ENCODE data around the gene SLC27A3. TPM values are rescaled to one million over a fixed set of nuclear protein-coding genes. Genes with fewer than 3 reads are reported as not detected.
A peak's percentile ranks its signal among the peaks of the same experiment; 100 is the strongest.

Gene SLC27A3, protein sequence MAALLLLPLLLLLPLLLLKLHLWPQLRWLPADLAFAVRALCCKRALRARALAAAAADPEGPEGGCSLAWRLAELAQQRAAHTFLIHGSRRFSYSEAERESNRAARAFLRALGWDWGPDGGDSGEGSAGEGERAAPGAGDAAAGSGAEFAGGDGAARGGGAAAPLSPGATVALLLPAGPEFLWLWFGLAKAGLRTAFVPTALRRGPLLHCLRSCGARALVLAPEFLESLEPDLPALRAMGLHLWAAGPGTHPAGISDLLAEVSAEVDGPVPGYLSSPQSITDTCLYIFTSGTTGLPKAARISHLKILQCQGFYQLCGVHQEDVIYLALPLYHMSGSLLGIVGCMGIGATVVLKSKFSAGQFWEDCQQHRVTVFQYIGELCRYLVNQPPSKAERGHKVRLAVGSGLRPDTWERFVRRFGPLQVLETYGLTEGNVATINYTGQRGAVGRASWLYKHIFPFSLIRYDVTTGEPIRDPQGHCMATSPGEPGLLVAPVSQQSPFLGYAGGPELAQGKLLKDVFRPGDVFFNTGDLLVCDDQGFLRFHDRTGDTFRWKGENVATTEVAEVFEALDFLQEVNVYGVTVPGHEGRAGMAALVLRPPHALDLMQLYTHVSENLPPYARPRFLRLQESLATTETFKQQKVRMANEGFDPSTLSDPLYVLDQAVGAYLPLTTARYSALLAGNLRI
- 9.8 TPM for total RNA-seq
- long read RNA-seq, transcript SLC27A3-201 (10 exons, 3,351 nt), result major isoform, 10 of 17 reads
- long read RNA-seq, partial matches to known transcripts, result 2 of 17 reads
- long read RNA-seq, other reads (novel, unspliced or antisense), result 5 of 17 reads

DNA sequence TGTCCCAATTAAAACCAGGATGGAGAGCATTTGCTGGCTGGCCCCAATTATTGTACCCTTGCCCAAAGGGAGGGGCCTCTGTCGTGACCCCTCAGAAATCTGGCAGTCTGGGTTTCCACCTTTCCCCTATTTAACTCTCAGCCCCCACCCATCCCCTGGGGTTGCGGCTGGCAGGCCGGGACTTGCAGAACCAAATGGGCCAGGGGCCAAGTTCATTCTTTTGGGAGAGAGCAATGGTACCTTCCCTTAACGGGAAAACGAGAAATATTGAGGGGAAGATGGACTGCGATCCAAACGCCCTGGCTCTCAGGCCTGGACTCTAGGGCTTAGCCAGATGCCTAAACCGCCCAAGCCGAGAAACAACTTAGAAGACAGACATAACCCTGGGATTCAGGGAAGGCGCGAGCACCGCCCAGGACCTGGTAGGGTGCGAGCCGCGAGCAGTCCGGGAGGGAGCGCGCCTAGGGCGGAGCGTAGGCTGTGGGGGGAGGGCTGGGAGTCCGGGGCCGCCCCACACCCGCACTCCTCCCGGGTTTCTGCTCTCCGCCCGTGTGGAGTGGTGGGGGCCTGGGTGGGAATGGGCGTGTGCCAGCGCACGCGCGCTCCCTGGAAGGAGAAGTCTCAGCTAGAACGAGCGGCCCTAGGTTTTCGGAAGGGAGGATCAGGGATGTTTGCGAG lies at the start of gene SLC27A3:
Gene SLC27A3, plus strand, starts transcription at position 628 of the 678 bp plus-strand sequence. CDS start 91 bp downstream, outside the sequence.
- DNase-seq (ENCODE audit: low spot score), result peak; percentile 90
- intact Hi-C loops (cut with DNase I), result loop anchor here (5.0 kb wide), 1 partner anchor 203 kb away; no protein-coding TSS in a partner anchor

DNA sequence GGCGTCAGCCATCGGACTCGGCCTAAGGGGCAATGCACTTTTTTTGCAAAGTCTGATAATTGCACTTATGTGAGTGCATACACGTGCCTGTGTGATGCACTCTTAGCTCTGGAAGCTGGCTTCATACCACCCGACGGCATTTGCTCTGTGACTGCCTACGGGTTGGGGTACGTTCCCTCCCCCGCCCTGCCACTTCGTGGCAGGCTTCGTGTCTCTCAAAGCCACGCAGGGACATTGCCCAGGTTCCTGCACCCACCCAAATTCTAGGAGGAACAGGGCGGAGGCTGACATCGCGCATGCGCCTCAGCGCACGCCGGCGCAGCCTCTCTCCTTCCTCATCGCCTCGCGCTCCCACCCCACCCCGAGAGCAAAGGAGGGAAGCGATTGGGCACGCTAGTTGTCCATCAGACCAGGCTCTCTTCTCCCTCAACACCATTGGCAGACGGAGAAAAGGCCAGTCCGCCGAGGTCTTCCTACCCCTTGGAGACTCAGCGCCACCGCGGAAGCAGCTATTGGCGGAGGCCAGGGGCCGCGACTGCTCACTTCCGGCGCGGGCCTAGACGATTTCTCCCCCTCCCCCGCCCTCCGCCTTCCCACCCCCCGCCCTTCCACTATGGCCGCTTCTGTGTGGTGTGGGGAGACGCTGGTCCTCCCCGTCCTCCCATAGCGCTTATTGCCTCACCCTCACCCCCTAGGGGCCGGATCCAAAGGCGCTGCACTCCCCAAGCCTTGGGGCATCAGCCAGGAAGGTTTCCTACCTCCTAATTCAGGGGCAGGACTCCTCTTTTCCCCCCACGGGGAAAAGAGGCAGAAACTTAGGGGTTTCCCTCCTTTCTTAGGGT lies 47.5 kb upstream of the SLC27A3 start, which contains the start of gene INTS3:
Gene INTS3, plus strand, starts transcription at position 588 of the 842 bp plus-strand sequence. CDS start 585 bp downstream, outside the sequence.
- intact Hi-C loops (cut with DNase I), result loop anchor here (5.0 kb wide), 1 partner anchor 90 kb away; no protein-coding TSS in a partner anchor
- peak; percentile 100 for DNase-seq (ENCODE audit: low spot score)

DNA sequence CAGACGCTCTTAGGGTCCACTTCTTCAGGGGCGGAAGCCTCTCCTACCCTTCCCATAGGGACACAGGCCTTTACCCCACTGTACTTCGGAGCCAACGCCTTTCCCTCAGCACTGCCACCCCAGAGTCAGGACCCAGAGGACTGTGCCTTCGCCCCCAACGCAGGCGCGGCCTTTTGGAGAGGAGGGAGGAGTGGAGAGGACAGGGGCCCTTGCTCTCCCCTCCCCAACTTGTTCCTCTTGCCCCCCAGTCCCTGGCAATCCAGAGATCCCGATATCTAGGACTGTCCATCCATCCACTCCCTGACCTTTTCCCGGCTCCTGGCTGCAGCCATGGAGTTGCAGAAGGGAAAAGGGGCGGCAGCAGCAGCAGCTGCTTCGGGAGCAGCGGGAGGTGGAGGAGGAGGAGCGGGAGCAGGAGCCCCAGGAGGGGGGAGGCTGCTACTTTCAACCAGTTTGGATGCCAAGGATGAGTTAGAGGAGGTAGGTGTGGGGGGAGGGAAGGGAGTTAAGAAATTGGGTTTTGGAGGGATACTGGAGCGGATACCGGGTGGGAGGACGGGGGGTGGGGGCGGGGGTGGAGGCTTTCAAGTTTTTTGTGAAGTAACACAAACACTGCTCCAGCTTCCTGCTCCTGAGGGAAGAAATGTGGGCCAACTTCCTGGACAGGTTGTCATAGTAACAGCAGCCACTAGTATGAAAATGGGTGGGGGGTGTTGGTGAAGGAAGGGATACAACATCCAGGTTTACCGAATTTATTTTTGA lies 46.7 kb upstream of the SLC27A3 start:
- intact Hi-C loops (cut with DNase I), result loop anchor here (5.0 kb wide), 1 partner anchor 91 kb away; no protein-coding TSS in a partner anchor

DNA sequence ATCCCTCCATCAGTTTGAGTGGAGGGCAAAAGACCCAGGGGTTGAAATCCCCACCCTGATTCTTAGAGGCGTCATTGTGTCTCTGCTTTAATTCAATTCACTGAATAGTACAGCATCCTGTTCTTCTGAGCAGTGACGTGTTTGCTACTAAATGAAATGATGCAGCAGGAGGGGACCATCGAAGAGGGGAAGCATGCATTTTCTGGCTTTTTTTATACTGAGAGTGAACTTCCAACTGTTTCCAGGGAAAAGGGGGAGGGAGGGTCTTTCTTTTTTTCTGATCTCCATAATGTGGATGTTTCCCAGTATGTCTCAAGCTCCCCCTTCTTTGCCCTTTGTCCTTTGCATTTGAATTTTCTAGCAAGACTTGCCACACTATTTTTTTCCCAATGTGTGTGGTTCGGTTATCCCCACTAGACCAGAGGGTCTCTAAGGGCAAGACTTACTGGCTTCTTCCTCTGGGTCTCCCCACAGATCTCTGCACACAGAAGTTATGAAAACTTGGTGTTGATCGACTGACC lies 44.7 kb upstream of the SLC27A3 start:
- intact Hi-C loops (cut with DNase I), result loop anchor here (2.0 kb wide), 1 partner anchor 16 kb away; no protein-coding TSS in a partner anchor
- DNase-seq (ENCODE audit: low spot score), result no peak

More for the DNA sequence above, 46.7 kb upstream of the SLC27A3 start:
- no peak for DNase-seq (ENCODE audit: low spot score)

DNA sequence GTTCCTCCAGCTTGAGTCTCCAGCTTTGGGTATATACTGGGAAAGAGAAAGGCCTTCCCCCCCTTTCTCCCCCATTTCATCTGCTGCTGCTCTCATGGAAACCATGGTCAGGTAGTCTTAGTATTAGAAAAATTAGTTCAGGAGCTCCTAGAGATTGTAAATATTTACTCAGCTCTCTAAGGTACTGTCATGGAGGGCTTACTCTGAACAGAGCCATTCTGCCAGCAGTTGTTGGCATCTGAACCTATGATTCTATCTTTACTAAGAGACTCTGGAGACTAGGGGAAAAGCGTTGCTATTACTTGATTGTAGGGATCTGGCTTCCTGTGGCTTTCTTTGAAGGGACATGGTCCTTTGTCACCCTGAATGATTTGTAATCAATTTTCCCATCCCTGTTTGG lies 41.2 kb upstream of the SLC27A3 start:
- DNase-seq (ENCODE audit: low spot score), result no peak
- intact Hi-C loops (cut with DNase I), result no loop called here

DNA sequence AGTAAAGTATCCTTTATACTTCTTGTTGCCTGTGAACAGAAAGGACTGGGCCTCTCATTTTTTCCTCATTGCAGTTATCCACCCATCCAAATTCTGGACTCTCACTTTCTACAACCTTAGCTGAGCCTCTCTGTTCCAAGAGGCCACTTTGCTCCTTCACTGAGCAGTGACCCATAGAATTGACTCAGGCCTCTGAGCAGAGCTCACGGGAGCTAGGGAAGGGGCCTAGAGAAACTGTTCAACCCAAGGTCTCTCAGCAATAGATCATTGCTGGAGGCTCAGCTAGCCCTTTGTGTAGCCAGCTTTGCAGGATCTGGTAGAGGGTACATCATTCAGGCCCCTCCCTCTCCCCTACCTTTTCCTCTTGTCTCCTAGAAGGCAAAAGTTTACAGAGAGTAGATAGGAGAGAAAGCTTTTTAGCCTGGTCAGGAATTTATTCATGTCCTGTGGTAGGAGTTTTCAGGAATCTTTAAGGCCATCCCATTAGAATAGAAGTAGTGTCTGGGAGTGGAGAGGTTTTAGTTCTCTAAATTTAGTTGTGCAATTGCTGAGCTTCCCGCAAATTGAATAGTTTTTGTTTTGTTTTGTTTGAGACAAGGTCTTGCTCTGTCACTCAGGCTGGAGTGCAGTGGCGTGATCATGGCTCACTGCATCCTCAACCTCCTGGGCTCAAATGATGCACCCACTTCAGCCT lies 40.7 kb upstream of the SLC27A3 start:
- intact Hi-C loops (cut with DNase I), result no loop called here

DNA sequence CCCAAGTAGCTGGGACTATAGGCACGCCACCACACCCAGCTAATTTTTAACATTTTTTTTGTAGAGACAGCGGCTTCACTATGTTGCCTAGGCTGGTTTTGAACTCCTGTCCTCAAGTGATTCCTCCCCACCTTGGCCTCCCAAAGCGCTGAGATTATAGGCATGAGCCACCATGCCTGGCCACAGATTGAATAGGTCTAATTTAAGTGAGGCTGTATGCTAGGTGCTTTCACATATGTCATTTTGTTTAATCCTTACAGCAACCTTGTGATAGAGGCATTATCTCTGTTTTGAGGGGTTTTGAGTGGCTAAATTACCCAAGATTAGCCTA lies 40.2 kb upstream of the SLC27A3 start:
- intact Hi-C loops (cut with DNase I), result no loop called here
- no peak for DNase-seq (ENCODE audit: low spot score)

More for the DNA sequence above, 40.7 kb upstream of the SLC27A3 start:
- no peak for DNase-seq (ENCODE audit: low spot score)

DNA sequence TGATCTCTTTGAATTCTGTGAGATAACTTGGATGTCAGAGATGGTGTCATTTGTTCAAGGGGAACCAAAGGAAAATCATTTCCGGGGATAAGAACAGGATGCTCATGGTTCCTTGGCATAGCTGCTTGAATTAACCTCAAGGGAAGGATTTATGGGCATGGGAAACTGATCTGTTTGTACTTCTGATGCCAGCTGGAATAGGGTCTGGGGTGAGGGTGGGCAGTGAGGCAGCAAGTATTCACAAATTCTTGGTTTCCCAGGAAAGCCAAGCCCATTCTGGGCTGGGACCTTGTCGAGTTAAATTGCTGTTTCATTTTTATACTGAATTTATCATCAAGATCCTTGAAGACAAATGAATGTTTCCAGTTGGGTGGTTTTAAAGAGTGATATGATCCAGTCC lies 33.2 kb upstream of the SLC27A3 start:
- intact Hi-C loops (cut with DNase I), result no loop called here
- no peak for DNase-seq (ENCODE audit: low spot score)

DNA sequence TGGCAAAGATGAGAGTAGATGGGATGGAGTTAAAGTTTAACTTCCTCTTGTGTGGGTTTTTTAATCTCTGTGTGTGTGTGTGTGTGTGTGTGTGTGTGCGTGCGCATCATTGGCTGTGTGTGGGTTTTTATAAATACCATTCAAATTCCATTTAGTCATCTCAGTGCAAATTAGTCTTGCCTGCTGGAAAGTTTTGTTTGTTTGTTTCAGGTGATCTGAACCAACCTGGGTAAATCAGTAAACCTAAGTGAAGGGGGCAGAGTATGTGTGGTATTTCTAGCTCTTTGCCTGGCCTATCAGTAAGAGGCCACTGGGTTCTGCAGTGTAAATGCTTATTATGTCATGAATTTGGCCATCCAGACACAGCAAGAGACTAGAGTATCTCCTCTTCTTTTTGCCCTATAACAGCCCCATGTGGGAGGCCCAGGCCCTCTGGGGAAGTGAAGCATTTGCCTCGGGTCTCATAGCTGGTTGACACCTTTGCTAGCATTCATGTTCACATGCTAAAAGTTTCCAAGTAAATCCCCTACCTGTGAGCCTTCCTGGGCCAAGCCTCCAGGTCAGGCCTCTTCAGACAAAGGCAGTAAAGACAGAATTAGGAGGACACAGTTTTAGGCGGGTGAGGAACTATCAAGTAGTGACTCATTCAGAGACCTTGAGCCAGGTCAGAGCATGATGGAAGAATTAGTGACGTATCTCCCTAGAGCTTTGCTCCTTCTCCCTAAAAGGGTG lies 32.6 kb upstream of the SLC27A3 start:
- intact Hi-C loops (cut with DNase I), result no loop called here
- DNase-seq (ENCODE audit: low spot score), result no peak

DNA sequence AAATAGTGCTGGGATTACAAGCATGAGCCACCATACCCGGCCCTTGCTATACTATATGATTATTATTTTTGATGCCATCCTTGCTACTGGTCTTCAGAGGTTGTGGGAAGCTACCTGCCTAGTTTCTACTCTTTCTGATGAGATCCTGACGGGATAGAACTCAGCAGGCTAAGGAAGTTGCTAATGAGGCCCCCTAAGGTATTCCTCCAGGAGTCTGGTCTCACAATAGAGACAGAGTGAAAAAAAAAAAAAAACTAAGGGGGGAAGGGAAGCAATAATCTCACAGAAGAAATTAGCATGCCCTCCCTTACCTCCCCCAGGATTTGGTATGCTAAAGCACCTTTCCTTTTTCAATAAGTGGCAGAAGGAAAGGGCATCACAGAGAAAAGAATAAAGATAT lies 29.8 kb upstream of the SLC27A3 start:
- no peak for DNase-seq (ENCODE audit: low spot score)
- intact Hi-C loops (cut with DNase I), result no loop called here

DNA sequence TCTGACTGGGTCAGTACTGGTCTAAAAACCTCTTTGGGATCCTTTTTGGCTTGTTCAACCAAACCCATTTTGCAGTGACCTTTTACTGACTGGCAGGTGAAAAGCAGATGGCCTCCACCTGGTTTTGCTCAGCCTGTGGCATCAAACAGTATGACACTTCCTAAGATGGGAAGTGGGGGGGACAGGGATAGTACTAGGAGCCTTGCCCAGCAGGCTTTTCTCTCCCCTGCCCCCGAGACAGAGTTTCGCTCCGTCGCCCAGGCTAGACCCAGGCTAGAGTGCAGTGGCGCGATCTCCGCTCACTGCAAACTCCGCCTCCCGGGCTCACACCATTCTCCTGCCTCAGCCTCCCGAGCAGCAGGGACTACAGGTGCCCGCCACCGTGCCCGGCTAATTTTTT lies 29.0 kb upstream of the SLC27A3 start:
- intact Hi-C loops (cut with DNase I), result loop anchor here (2.0 kb wide), 1 partner anchor 15 kb away; no protein-coding TSS in a partner anchor
- DNase-seq (ENCODE audit: low spot score), result no peak

DNA sequence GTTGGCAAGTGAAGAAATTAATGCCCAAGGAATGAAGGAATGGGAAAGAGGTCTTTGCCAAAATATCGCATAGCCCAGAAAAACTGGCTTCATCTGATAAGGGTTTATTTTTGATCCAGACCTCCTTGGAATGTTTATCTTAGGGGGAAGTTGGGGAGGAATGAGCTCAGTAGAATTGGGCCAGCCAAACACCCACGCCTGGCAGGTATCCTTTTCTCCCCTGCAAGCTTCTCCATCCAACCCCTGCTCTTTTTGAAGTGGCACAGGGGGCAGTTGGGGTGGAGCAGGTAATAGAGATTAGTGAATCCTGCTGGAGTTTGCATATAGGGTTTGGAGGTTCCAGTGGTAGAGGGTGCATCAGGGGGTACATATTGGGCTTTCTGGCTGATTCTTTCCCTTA lies 26.3 kb upstream of the SLC27A3 start:
- intact Hi-C loops (cut with DNase I), result loop anchor here (1.0 kb wide), 1 partner anchor 71 kb away; the partner anchor contains the start of gene NPR1

DNA sequence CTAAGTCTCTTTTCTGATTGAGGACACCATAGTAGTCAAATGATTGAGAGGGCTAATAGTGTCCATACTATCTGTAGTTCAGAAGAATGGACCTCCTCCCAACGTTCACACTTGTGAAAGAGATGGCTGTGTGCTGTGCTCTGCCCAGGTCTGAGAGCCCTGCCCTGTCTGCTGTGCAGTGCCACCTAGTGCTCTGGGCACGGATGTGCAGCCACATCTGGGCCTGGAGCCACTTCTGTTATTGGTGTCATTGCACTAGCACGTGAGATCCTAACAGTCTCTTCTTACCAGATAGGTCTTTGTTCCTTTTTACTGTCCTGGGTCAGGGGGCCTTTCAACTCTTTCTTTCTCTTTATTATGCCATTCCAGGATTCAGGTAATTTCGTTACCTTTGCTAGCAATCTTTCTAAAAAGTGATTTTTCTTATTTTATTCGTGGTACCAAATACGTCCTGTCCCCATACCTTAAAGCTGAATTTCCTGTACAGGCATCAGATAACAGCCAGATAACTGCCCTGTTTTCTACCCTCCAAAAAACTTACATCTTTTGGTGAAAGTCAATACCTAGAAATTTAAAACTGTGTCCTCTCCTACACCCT lies 25.7 kb upstream of the SLC27A3 start:
- intact Hi-C loops (cut with DNase I), result loop anchor here (1.0 kb wide), 1 partner anchor 71 kb away; the partner anchor contains the start of gene NPR1
- DNase-seq (ENCODE audit: low spot score), result peak; percentile 93

More for the DNA sequence above, 26.3 kb upstream of the SLC27A3 start:
- DNase-seq (ENCODE audit: low spot score), result no peak

DNA sequence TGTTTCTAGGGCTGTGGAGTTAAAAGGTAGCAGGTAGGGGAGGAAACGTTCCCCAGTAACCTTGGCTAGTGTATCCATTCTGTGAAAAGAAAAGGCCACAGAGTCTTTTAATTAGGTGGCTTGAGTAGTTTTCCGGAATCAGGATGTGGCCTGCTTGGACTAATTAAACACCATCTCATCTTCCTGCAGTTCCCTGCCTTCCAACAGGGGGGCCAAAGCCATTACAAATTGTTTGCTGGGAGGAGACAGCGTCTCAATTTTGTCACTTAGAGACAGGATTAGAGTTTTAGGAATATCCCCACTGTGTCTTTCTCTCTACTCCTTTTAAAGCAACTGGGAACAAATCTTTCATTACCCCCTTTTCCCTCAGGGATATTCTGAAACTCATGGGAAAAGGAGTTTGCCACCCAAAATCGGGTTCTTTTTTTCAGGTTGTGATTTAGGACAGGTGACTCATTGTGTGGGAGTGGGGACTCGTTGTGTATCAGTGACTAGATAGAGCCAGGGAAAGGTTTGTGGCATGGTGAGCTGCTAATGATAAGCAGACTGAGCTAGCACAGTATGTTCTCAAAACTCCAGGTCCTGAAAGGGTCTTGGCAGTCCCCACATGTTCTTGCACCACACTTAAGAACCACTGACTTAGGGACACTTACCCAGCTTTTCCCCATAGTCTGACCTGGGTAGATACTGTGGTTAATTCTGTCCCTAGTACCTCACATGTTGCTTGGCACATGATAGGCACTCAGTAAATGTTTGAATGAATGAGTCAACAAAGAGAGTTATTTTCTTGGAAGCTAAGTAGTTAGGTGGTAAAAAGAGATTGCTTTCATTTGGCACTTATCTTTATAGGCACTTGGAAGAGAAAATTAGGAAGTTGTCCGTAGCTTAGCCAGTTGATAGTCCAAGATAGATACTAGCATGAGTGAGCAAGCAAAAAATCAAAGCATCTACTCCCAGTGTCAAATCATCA lies 24.9 kb upstream of the SLC27A3 start:
- DNase-seq (ENCODE audit: low spot score), result no peak
- intact Hi-C loops (cut with DNase I), result no loop called here

DNA sequence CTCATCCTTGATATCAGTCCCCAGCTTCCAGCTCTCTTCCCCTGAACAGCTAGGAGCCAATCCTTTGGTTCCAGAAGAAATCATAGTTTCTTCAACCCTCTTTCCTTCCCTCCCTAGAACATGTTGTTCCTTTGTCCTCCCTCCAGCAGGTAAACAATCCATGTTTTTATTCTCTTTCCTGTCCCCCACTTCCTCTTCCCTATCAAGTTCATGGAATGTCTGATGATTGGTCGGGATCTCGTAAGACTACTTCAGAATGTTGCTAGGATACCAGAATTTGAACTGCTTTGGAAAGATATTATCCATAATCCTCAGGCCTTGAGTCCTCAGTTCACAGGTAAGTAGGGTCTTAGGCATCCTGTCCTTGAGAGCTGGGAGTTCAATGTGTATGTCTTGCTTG lies 23.1 kb upstream of the SLC27A3 start:
- intact Hi-C loops (cut with DNase I), result no loop called here
- no peak for DNase-seq (ENCODE audit: low spot score)
